ENCODE data around the gene LYAR. TPM values are rescaled to one million over a fixed set of nuclear protein-coding genes. Genes with fewer than 3 reads are reported as not detected.

LYAR gene
- total and polyA plus RNA-seq, 2 of the 13 experiments (the other 11 are each of a cell fraction or from before 2014, with no cell fraction given): 7.8 to 94.2 TPM

DNA sequence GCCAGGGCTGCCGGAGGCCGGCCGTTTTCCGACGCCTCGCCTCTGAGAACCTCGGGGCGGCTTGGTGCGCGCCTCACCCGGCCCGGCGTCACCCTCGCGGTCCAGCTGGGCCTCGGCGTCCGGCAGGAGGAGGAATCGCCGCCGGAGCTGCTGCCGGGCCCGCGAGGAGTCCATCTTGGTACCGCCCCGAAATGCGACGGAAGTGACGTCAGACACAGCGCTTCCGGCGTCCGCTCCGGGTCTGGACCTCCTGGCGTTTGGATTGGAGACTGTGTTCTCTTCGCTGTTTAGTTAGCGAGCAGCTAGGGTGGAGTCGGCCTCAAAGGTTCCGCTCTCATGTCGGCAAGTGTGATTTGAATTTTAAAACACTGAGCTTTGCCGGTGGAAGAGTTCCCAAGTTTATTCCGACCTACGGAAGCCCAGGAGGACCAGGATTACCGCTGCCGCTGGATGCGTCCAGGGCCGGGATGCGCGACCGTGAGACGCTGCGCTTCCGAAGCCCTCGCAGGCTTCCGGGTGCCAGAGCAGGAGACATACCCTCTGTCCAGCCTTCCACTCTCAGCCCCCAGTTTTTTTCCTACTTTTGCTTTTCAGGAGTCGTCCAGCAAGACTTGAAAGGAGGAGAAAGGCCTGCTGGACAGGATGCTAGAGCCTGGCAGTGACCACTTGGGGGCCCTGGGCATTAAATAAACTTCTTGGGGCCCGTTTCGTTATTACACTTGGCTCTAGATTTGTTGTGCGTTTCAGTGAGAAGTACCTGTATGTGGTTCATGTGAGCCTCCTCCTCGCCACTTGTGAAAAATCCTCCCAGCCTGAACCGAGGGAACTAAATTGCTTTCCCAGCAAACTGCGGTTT lies 41.7 kb downstream of the LYAR start, which contains the start of gene TMEM128 (continued):
- TF ChIP-seq REST (IDR thresholded peaks at IDR 0.05; ENCODE audit: borderline replicate concordance in 1 of 2, low read depth in 1 of 2, low read length in 2 of 2) (no peak), ZBTB8A (CRISPR knock-in tag; IDR thresholded peaks at IDR 0.05; ENCODE audit: borderline replicate concordance, low read depth) (no peak; the same call in 1 of the 2 replicates), ZNF766 (CRISPR knock-in tag; IDR thresholded peaks at IDR 0.05; ENCODE audit: borderline replicate concordance) (no peak), ZNF800 (CRISPR knock-in tag; IDR thresholded peaks at IDR 0.05) (peak; percentile 77; the same call in 1 of the 2 replicates), ZBTB7B (CRISPR knock-in tag; IDR thresholded peaks at IDR 0.05) (no peak), GATAD2A (CRISPR knock-in tag; IDR thresholded peaks at IDR 0.05) (no peak; the same call in 1 of the 2 replicates), RFXANK (CRISPR knock-in tag; IDR thresholded peaks at IDR 0.05) (no peak), WIZ (CRISPR knock-in tag; IDR thresholded peaks at IDR 0.05) (peak; percentile 80; the same call in 1 of the 2 replicates), DMAP1 (CRISPR knock-in tag; IDR thresholded peaks at IDR 0.05) (peak; percentile 79; the same call in 1 of the 2 replicates), ZNF512B (CRISPR knock-in tag; IDR thresholded peaks at IDR 0.05; ENCODE audit: borderline replicate concordance) (no peak), ETS1 (CRISPR knock-in tag; IDR thresholded peaks at IDR 0.05) (peak; percentile 35; the same call in 1 of the 2 replicates), SIN3A (IDR thresholded peaks at IDR 0.05; ENCODE audit: borderline replicate concordance, low read depth, low read length) (peak; percentile 39; the same call in 1 of the 2 replicates), ZNF224 (CRISPR knock-in tag; IDR thresholded peaks at IDR 0.05) (peak; percentile 59; the same call in 1 of the 2 replicates), ZNF780A (CRISPR knock-in tag; IDR thresholded peaks at IDR 0.05) (peak; percentile 49; the same call in 1 of the 2 replicates), ELF3 (CRISPR knock-in tag; IDR thresholded peaks at IDR 0.05) (peak; percentile 57), STAT5B (CRISPR knock-in tag; IDR thresholded peaks at IDR 0.05) (no peak; the same call in 1 of the 2 replicates), SP5 (CRISPR knock-in tag; IDR thresholded peaks at IDR 0.05; ENCODE audit: borderline replicate concordance, low read depth) (no peak), REXO4 (CRISPR knock-in tag; IDR thresholded peaks at IDR 0.05; ENCODE audit: borderline replicate concordance) (no peak)

Data from HepG2 (cell line).